Measurements from ENCODE around the gene TMEM61.

DNA sequence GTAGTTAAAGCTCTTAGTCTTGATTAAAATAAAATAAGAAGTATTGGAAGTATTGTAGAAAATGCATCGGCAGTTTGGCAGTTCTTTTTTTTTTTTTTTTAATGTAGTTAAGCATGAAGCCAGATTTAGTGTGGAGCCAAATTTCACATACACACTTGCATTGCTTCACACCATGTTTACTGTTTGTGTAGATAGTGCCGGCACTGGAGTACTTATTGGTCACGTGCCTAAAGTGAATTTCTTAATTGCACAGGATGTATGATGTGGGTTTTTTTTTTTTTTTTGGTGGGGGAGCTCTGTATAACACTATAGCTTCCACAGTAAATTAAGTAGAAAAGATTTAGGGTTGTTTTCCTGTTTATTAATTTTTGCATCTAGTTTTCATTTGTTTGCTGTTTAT lies 21.2 kb upstream of the TMEM61 start:
- TF ChIP-seq POLR2A (IDR thresholded peaks at IDR 0.05) (no peak), EP300 (IDR thresholded peaks at IDR 0.05) (no peak), POLR2AphosphoS5 (IDR thresholded peaks at IDR 0.05) (no peak)
- TF ChIP-seq, protein P1, sequence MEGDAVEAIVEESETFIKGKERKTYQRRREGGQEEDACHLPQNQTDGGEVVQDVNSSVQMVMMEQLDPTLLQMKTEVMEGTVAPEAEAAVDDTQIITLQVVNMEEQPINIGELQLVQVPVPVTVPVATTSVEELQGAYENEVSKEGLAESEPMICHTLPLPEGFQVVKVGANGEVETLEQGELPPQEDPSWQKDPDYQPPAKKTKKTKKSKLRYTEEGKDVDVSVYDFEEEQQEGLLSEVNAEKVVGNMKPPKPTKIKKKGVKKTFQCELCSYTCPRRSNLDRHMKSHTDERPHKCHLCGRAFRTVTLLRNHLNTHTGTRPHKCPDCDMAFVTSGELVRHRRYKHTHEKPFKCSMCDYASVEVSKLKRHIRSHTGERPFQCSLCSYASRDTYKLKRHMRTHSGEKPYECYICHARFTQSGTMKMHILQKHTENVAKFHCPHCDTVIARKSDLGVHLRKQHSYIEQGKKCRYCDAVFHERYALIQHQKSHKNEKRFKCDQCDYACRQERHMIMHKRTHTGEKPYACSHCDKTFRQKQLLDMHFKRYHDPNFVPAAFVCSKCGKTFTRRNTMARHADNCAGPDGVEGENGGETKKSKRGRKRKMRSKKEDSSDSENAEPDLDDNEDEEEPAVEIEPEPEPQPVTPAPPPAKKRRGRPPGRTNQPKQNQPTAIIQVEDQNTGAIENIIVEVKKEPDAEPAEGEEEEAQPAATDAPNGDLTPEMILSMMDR (IDR thresholded peaks at IDR 0.05) = no peak
